ENCODE results near the gene POMGNT1. TPM values are rescaled to one million over a fixed set of nuclear protein-coding genes. Genes with fewer than 3 reads are reported as not detected.
"Not testable (repeated sequence)": the region's sequence is repeated elsewhere in the genome, so short reads cannot be mapped to it uniquely, and the experiment has no call there.

Gene POMGNT1
- total RNA-seq (2022) (85.4 and 90.7 TPM in 2 replicates), Bru-seq, nascent RNA (percentile 48 among the genes with signal in this experiment), BruChase-seq, experiment 1, labeled RNA remaining after a 6-hour chase (percentile 63 among the genes with signal in this experiment), BruChase-seq, experiment 2, labeled RNA remaining after a 2-hour chase (percentile 54 among the genes with signal in this experiment)
- long read RNA-seq, transcript POMGNT1-201 (22 exons, 2,728 nt), result major isoform, 153 of 254 reads
- long read RNA-seq, partial matches to known transcripts, result 31 of 254 reads
- long read RNA-seq, other reads (novel, unspliced or antisense), result 70 of 254 reads

GRCh38 chr1:46197964-46198811 is at the start of gene POMGNT1:
POMGNT1 (minus strand) TSS chr1:46198434; CDS start chr1:46197821, 613 bp downstream.
- peak; percentile 24 for TF ChIP-seq CTCF (IDR thresholded peaks at IDR 0.05; ENCODE audit: unreplicated experiment)
- Mint-ChIP-seq H3K27ac (ENCODE audit: low read depth, unreplicated experiment) (peak within 1 kb of the TSS; percentile 80), H3K9me3 (ENCODE audit: unreplicated experiment) (no peaks in the 10 kb centered on the region), H3K4me3 (ENCODE audit: unreplicated experiment) (peak within 1 kb of the TSS; percentile 76), H3K4me1 (ENCODE audit: insufficient read depth, unreplicated experiment) (peaks cover 25% of the 10 kb centered on the region), H3K27me3 (ENCODE audit: insufficient read depth, unreplicated experiment) (no peaks in the 10 kb centered on the region), H3K36me3 (ENCODE audit: insufficient read depth, unreplicated experiment) (peaks cover 29% of the 10 kb centered on the region)
- TSS peak; percentile 34 for BruUV-seq (replicated peaks)
- intact Hi-C loops (cut with micrococcal nuclease), result loop anchor here (1.0 to 2.0 kb wide), 2 partner anchors 15 to 25 kb away; no protein-coding TSS in a partner anchor
- ChIA-PET CTCF (interaction anchor here (0.6 to 3.1 kb wide), 12 partner anchors 12 to 159 kb away, joined by 3 to 27 read pairs (median 4); no protein-coding TSS in a partner anchor), POLR2A (interaction anchor here (0.6 to 10.5 kb wide), 16 partner anchors 9 to 849 kb away, joined by 3 to 125 read pairs (median 4); partner anchors contain the start of gene PIK3R3)
- peak; percentile 73 for DNase-seq (ENCODE audit: unreplicated experiment)

DNA sequence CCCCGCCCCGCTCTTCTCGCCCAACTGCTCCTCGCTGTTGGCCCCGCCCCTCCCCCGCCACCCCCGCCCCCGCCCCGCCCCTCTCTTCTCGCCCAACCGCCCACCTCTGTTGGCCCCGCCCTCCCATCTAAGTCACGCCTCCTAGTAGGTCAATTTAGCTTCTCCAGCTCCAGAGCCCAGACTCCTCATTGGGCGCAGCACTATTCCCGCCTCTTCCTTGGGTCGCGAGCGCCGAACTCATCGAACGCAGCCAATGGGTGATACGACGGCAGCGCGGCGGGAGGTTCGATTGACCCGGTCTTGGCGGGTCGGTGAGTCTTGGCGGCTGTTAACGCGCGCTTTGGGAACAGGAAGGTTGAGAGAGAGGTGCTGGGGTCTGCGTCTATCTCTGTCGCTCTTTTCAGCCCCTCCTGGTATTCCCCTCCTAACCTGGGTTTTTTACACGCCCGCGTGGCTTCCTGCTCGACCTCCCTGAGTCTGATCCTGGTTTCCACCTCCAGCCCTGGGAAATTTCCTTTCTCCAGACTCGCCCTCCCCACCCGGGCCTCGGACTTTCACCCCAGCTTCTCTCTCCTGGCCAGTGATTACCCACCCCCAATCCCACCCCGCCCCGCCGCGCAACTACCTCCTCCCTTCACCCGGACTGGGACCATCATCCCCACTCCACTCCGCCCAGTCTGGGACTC is 49.3 kb upstream of the POMGNT1 start, which contains the start of gene RAD54L:
TSS of gene RAD54L (plus strand) at position 328 of the 686 bp plus-strand sequence. CDS start 643 bp downstream, outside the sequence.
- Mint-ChIP-seq H3K27me3 (ENCODE audit: insufficient read depth, unreplicated experiment) (no peaks in the 10 kb centered on the region), H3K4me1 (ENCODE audit: insufficient read depth, unreplicated experiment) (peaks cover 33% of the 10 kb centered on the region), H3K9me3 (ENCODE audit: unreplicated experiment) (no peaks in the 10 kb centered on the region), H3K36me3 (ENCODE audit: insufficient read depth, unreplicated experiment) (no peaks in the 10 kb centered on the region), H3K4me3 (ENCODE audit: unreplicated experiment) (peak within 1 kb of the TSS; percentile 81), H3K27ac (ENCODE audit: low read depth, unreplicated experiment) (peak within 1 kb of the TSS; percentile 91)
- intact Hi-C loops (cut with micrococcal nuclease), result loop anchor here (2.0 kb wide), 1 partner anchor 93 kb away; the partner anchor contains the start of gene NSUN4
- BruUV-seq (replicated peaks), result TSS peak; percentile 39
- ChIA-PET POLR2A (interaction anchor here (0.5 to 3.6 kb wide), 20 partner anchors 13 to 368 kb away, joined by 3 to 39 read pairs (median 4); partner anchors contain the start of genes LRRC41, NSUN4 and UQCRH), CTCF (interaction anchor here (0.5 to 3.3 kb wide), 7 partner anchors 8 to 1866 kb away, joined by 3 to 31 read pairs (median 3); partner anchors contain the start of gene NSUN4)
- peak; percentile 99 for DNase-seq (ENCODE audit: unreplicated experiment)
- TF ChIP-seq CTCF (IDR thresholded peaks at IDR 0.05; ENCODE audit: unreplicated experiment), result no peak

- CTCF ChIA-PET, result interaction anchor here (0.5 to 3.3 kb wide), 15 partner anchors 9 to 1865 kb away, joined by 3 to 31 read pairs (median 3); partner anchors contain the start of genes LRRC41, NSUN4 and UQCRH
- intact Hi-C loops (cut with micrococcal nuclease), result loop anchor here (2.0 kb wide), 1 partner anchor 94 kb away; the partner anchor contains the start of gene NSUN4
- BruUV-seq (replicated peaks), result TSS peak; percentile 88
Measured at GRCh38 chr1:46246548-46247435, 48.6 kb upstream of the POMGNT1 start.

DNA sequence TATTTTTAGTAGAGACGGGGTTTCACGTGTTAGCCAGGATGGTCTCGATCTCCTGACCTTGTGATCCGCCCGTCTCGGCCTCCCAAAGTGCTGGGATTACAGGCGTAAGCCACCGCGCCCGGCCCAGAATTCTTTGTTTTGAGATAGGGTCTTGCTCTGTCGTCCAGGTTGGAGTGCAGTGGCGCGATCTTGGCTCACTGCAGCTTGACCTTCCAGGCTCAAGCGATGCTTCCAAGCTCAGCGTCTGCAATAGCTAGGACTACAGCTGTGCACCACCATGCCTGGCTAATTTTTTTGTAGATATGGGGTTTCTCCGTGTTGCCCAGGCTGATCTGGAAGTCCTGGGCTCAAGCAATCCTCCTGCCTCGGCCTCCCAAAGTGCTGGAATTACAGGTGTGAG is 47.9 kb upstream of the POMGNT1 start:
- DNase-seq (ENCODE audit: unreplicated experiment); H3K27me3 Mint-ChIP-seq (ENCODE audit: insufficient read depth, unreplicated experiment); H3K4me3 Mint-ChIP-seq (ENCODE audit: unreplicated experiment); H3K36me3 Mint-ChIP-seq (ENCODE audit: insufficient read depth, unreplicated experiment); H3K27ac Mint-ChIP-seq (ENCODE audit: low read depth, unreplicated experiment); H3K9me3 Mint-ChIP-seq (ENCODE audit: unreplicated experiment); BruUV-seq (replicated peaks): not testable (repeated sequence)
- ChIA-PET POLR2A (interaction anchor here (0.6 to 3.6 kb wide), 15 partner anchors 12 to 662 kb away, joined by 3 to 39 read pairs (median 8); partner anchors contain the start of genes LRRC41, LURAP1, NSUN4 and UQCRH), CTCF (interaction anchor here (0.5 to 3.3 kb wide), 13 partner anchors 9 to 763 kb away, joined by 3 to 31 read pairs (median 4); partner anchors contain the start of genes LRRC41, NSUN4 and UQCRH)
- intact Hi-C loops (cut with micrococcal nuclease), result loop anchor here (2.0 kb wide), 1 partner anchor 95 kb away; the partner anchor contains the start of gene NSUN4
- peaks cover 24% of the 10 kb centered on the region for H3K4me1 Mint-ChIP-seq (ENCODE audit: insufficient read depth, unreplicated experiment)

More at GRCh38 chr1:46246548-46247435, 48.6 kb upstream of the POMGNT1 start:
- POLR2A ChIA-PET, result interaction anchor here (0.5 to 3.6 kb wide), 23 partner anchors 12 to 662 kb away, joined by 3 to 39 read pairs (median 3); partner anchors contain the start of genes LRRC41, LURAP1, NSUN4 and UQCRH
- Mint-ChIP-seq H3K36me3 (ENCODE audit: insufficient read depth, unreplicated experiment) (no peaks in the 10 kb centered on the region), H3K4me3 (ENCODE audit: unreplicated experiment) (peak overlapping the region; percentile 81), H3K27me3 (ENCODE audit: insufficient read depth, unreplicated experiment) (no peaks in the 10 kb centered on the region), H3K27ac (ENCODE audit: low read depth, unreplicated experiment) (peak overlapping the region; percentile 91), H3K4me1 (ENCODE audit: insufficient read depth, unreplicated experiment) (peaks cover 25% of the 10 kb centered on the region), H3K9me3 (ENCODE audit: unreplicated experiment) (no peaks in the 10 kb centered on the region)
- no peak for TF ChIP-seq CTCF (IDR thresholded peaks at IDR 0.05; ENCODE audit: unreplicated experiment)
- DNase-seq (ENCODE audit: unreplicated experiment), result no peak
